HEK293 (cell line): ENCODE results near the gene IGFBP4.

Experiments used
- CTCF ChIA-PET: fragments of 350-600 bp; formaldehyde crosslinking; extraction: SDS; loops from one replicate; lab custom pipeline; 2021; ENCODE audit warnings: antibody characterized with exemption; lab: Yijun Ruan, JAX
- POLR2A ChIA-PET: fragments of 300-600 bp; formaldehyde crosslinking; extraction: SDS; loops from one replicate; lab custom pipeline; 2020; ENCODE audit warnings: antibody characterized with exemption, inconsistent platforms; lab: Yijun Ruan, JAX
- H3K27ac ChIP-seq: fragments of 200-500 bp; sonication (Bioruptor generic); 2 replicates; pipeline ENCODE4 v1.5.1; 2014; ENCODE audit warnings: low read depth, low read length, control low read depth, inconsistent platforms; ENCODE audit errors: extremely low read depth
- H3K36me3 ChIP-seq, 2 experiments: fragments of 200-500 bp in 1 of 2; sonication (Bioruptor generic) in 1 of 2; 1 replicate in 1 of 2; 2 replicates in 1 of 2; pipeline ENCODE4 v1.5.1; 2014 to 2017; ENCODE audit warnings: inconsistent platforms in 2 of 2, low read length in 2 of 2; ENCODE audit not compliant: control insufficient read depth in 2 of 2, insufficient read depth in 1 of 2
- H3K4me1 ChIP-seq: fragments of 200-500 bp; sonication (Bioruptor generic); 2 replicates; pipeline ENCODE4 v1.5.1; 2014; ENCODE audit warnings: mild to moderate bottlenecking, low read length, inconsistent platforms; ENCODE audit not compliant: control insufficient read depth, insufficient read depth
- H3K4me3 ChIP-seq: 2 replicates; pipeline ENCODE4 v1.5.1; 2011; ENCODE audit warnings: low read depth, mild to moderate bottlenecking, control low read depth, low read length, moderate library complexity
- H3K9me3 ChIP-seq: fragments of 200-500 bp; sonication (Bioruptor generic); 2 replicates; pipeline ENCODE4 v1.5.1; 2014; ENCODE audit warnings: low read depth, low read length, inconsistent platforms; ENCODE audit not compliant: control insufficient read depth, insufficient read depth
- BCL11A ChIP-seq: fragments of 450-650 bp; formaldehyde crosslinking; IDR thresholded peaks from 2 replicates; pipeline ENCODE4 v1.5.1; 2016; ENCODE audit warnings: low read depth, missing biosample characterization, missing genetic modification characterization
- FEZF1 ChIP-seq: fragments of 450-650 bp; formaldehyde crosslinking; IDR thresholded peaks from 2 replicates; pipeline ENCODE4 v1.5.1; 2016; ENCODE audit warnings: missing biosample characterization, missing genetic modification characterization
- GLIS1 ChIP-seq: fragments of 450-650 bp; formaldehyde crosslinking; IDR thresholded peaks from 2 replicates; pipeline ENCODE4 v1.5.1; 2016; ENCODE audit warnings: missing biosample characterization, missing genetic modification characterization
- KLF17 ChIP-seq: fragments of 450-650 bp; formaldehyde crosslinking; IDR thresholded peaks from 2 replicates; pipeline ENCODE4 v1.5.1; 2016; ENCODE audit warnings: missing biosample characterization, missing genetic modification characterization
- KLF8 ChIP-seq: fragments of 450-650 bp; formaldehyde crosslinking; IDR thresholded peaks from 2 replicates; pipeline ENCODE4 v1.5.1; 2016; ENCODE audit warnings: missing biosample characterization, missing genetic modification characterization
- MZF1 ChIP-seq: fragments of 450-650 bp; formaldehyde crosslinking; IDR thresholded peaks from 2 replicates; pipeline ENCODE4 v1.5.1; 2017; ENCODE audit warnings: missing biosample characterization, missing genetic modification characterization, borderline replicate concordance
- SP2 ChIP-seq: fragments of 450-650 bp; formaldehyde crosslinking; IDR thresholded peaks from 2 replicates; pipeline ENCODE4 v1.5.1; 2016; ENCODE audit warnings: missing biosample characterization, missing genetic modification characterization
- SP3 ChIP-seq: fragments of 450-650 bp; formaldehyde crosslinking; IDR thresholded peaks from 2 replicates; pipeline ENCODE4 v1.5.1; 2016; ENCODE audit warnings: missing biosample characterization, missing genetic modification characterization
- ZBTB10 ChIP-seq: fragments of 450-650 bp; formaldehyde crosslinking; IDR thresholded peaks from 2 replicates; pipeline ENCODE4 v1.5.1; 2016; ENCODE audit warnings: missing biosample characterization, missing genetic modification characterization
- ZBTB17 ChIP-seq: fragments of 450-650 bp; formaldehyde crosslinking; IDR thresholded peaks from 2 replicates; pipeline ENCODE4 v1.5.1; 2016; ENCODE audit warnings: missing biosample characterization, missing genetic modification characterization
- ZBTB48 ChIP-seq: fragments of 450-650 bp; formaldehyde crosslinking; IDR thresholded peaks from 2 replicates; pipeline ENCODE4 v1.5.1; 2016; ENCODE audit warnings: missing biosample characterization, missing genetic modification characterization
- ZBTB6 ChIP-seq: fragments of 450-650 bp; formaldehyde crosslinking; IDR thresholded peaks from 2 replicates; pipeline ENCODE4 v1.5.1; 2017; ENCODE audit warnings: missing biosample characterization, missing genetic modification characterization
- ZFP69B ChIP-seq: fragments of 450-650 bp; formaldehyde crosslinking; IDR thresholded peaks from 2 replicates; pipeline ENCODE4 v1.5.1; 2016; ENCODE audit warnings: missing biosample characterization, missing genetic modification characterization
- ZNF10 ChIP-seq: fragments of 450-650 bp; formaldehyde crosslinking; IDR thresholded peaks from 2 replicates; pipeline ENCODE4 v1.5.1; 2017; ENCODE audit warnings: missing biosample characterization, missing genetic modification characterization
- ZNF132 ChIP-seq: fragments of 450-650 bp; formaldehyde crosslinking; IDR thresholded peaks from 2 replicates; pipeline ENCODE4 v1.5.1; 2017; ENCODE audit warnings: missing biosample characterization, missing genetic modification characterization, borderline replicate concordance
- ZNF19 ChIP-seq: fragments of 450-650 bp; formaldehyde crosslinking; IDR thresholded peaks from 2 replicates; pipeline ENCODE4; 2016; ENCODE audit warnings: missing biosample characterization, missing genetic modification characterization, low read depth
- ZNF280D ChIP-seq: fragments of 450-650 bp; formaldehyde crosslinking; IDR thresholded peaks from 2 replicates; pipeline ENCODE4 v1.5.1; 2016; ENCODE audit warnings: missing biosample characterization, missing genetic modification characterization
- ZNF292 ChIP-seq: fragments of 450-650 bp; formaldehyde crosslinking; IDR thresholded peaks from 2 replicates; pipeline ENCODE4 v1.5.1; 2016; ENCODE audit warnings: low read depth, missing biosample characterization, missing genetic modification characterization, borderline replicate concordance
- ZNF335 ChIP-seq: fragments of 450-650 bp; formaldehyde crosslinking; conservative IDR thresholded peaks from 2 replicates; pipeline ENCODE4 v1.5.1; 2016; ENCODE audit warnings: missing biosample characterization, missing genetic modification characterization
- ZNF341 ChIP-seq: fragments of 450-650 bp; formaldehyde crosslinking; IDR thresholded peaks from 2 replicates; pipeline ENCODE4; 2016; ENCODE audit warnings: low read depth, missing biosample characterization, missing genetic modification characterization
- ZNF530 ChIP-seq: fragments of 450-650 bp; formaldehyde crosslinking; IDR thresholded peaks from 2 replicates; pipeline ENCODE4 v1.5.1; 2016; ENCODE audit warnings: low read depth, missing biosample characterization, missing genetic modification characterization
- ZNF580 ChIP-seq: fragments of 450-650 bp; formaldehyde crosslinking; IDR thresholded peaks from 2 replicates; pipeline ENCODE4 v1.5.1; 2016; ENCODE audit warnings: missing biosample characterization, missing genetic modification characterization
- ZNF629 ChIP-seq: fragments of 450-650 bp; formaldehyde crosslinking; IDR thresholded peaks from 2 replicates; pipeline ENCODE4 v1.5.1; 2017; ENCODE audit warnings: missing biosample characterization, missing genetic modification characterization
- ZNF654 ChIP-seq: fragments of 450-650 bp; formaldehyde crosslinking; IDR thresholded peaks from 2 replicates; pipeline ENCODE4 v1.5.1; 2016; ENCODE audit warnings: low read depth, missing biosample characterization, missing genetic modification characterization
- ZNF785 ChIP-seq: fragments of 450-650 bp; formaldehyde crosslinking; IDR thresholded peaks from 2 replicates; pipeline ENCODE4 v1.5.1; 2016; ENCODE audit warnings: missing biosample characterization, missing genetic modification characterization
- ZSCAN23 ChIP-seq: fragments of 450-650 bp; formaldehyde crosslinking; IDR thresholded peaks from 2 replicates; pipeline ENCODE4 v1.5.1; 2016; ENCODE audit warnings: missing biosample characterization, missing genetic modification characterization
- ZSCAN5A ChIP-seq: fragments of 450-650 bp; formaldehyde crosslinking; IDR thresholded peaks from 2 replicates; pipeline ENCODE4 v1.5.1; 2016; ENCODE audit warnings: missing biosample characterization, missing genetic modification characterization

Gene IGFBP4

GRCh38 chr17:40422990-40423633 lies 20.1 kb upstream of the IGFBP4 start (continued):
- peak; percentile 72 for TF ChIP-seq ZBTB17
- 0 out of 2 replicates have a peak, but pooled peaks have one; percentile 24 for TF ChIP-seq KLF8 (tag by site-specific recombination)
- TF ChIP-seq ZNF19 (tag by site-specific recombination): no peak
- TF ChIP-seq ZNF629 (tag by site-specific recombination): 0 out of 2 replicates have a peak, but pooled peaks have one; percentile 32
- peak; percentile 83 for TF ChIP-seq ZNF335 (tag by site-specific recombination)
- no peak for TF ChIP-seq ZNF132
- TF ChIP-seq ZNF280D (tag by site-specific recombination): no peak
- TF ChIP-seq ZSCAN23 (tag by site-specific recombination): no peak
- 0 out of 2 replicates have a peak, but pooled peaks have one; percentile 32 for TF ChIP-seq ZNF10 (tag by site-specific recombination)
- peak; percentile 24; the same call in 1 of the 2 replicates for TF ChIP-seq GLIS1 (tag by site-specific recombination)
- 0 out of 2 replicates have a peak, but pooled peaks have one; percentile 19 for TF ChIP-seq SP3
- peak; percentile 32; the same call in 1 of the 2 replicates for TF ChIP-seq BCL11A (tag by site-specific recombination)
- TF ChIP-seq FEZF1 (tag by site-specific recombination): 0 out of 2 replicates have a peak, but pooled peaks have one; percentile 25
- no peak for TF ChIP-seq ZNF341 (tag by site-specific recombination)
- peak; percentile 74; the same call in 1 of the 2 replicates for TF ChIP-seq ZNF580 (tag by site-specific recombination)
- TF ChIP-seq ZFP69B (tag by site-specific recombination): 0 out of 2 replicates have a peak, but pooled peaks have one; percentile 38
- TF ChIP-seq MZF1: peak; percentile 55; the same call in 1 of the 2 replicates
- TF ChIP-seq ZBTB48 (tag by site-specific recombination): peak; percentile 64; the same call in 1 of the 2 replicates
- TF ChIP-seq ZNF785: no peak
- peak; percentile 39; the same call in 1 of the 2 replicates for TF ChIP-seq KLF17 (tag by site-specific recombination)
- TF ChIP-seq SP2 (tag by site-specific recombination): no peak

GRCh38 chr17:40425741-40426140 lies 17.5 kb upstream of the IGFBP4 start:
- POLR2A ChIA-PET: interaction anchor here (1.2 kb wide), 1 partner anchor 8 kb away, joined by 3 read pairs; the partner anchor contains the start of gene TOP2A
- no peaks in the 10 kb centered on the region for H3K36me3 ChIP-seq
- no peak overlapping the region for H3K27ac ChIP-seq
- no peaks in the 10 kb centered on the region for H3K9me3 ChIP-seq
- H3K4me1 ChIP-seq: peaks cover 8% of the 10 kb centered on the region
- H3K4me3 ChIP-seq: no peak overlapping the region
- CTCF ChIA-PET: interaction anchor here (0.6 to 2.0 kb wide), 6 partner anchors 9 to 949 kb away, joined by 3 to 7 read pairs (median 4); no protein-coding TSS in a partner anchor
- no peak for TF ChIP-seq ZNF292
- no peak for TF ChIP-seq ZNF654 (tag by site-specific recombination)
- TF ChIP-seq ZBTB6 (tag by site-specific recombination): no peak
- TF ChIP-seq ZSCAN5A: no peak
- TF ChIP-seq ZNF530 (tag by site-specific recombination): no peak
- TF ChIP-seq ZNF335 (tag by site-specific recombination): no peak
- no peak for TF ChIP-seq ZBTB10 (tag by site-specific recombination)
